H7 (cell line): ENCODE results near the gene IARS1. TPM values are rescaled to one million over a fixed set of nuclear protein-coding genes. Genes with fewer than 3 reads are reported as not detected.

ENCODE experiments used
- DNase-seq: peaks from one replicate; pipeline ENCODE4 v3.0.0; 2012
- H3K27me3 ChIP-seq: 2 replicates; pipeline ENCODE4 v1.6.0; 2011; ENCODE audit warnings: mild to moderate bottlenecking, low read length; ENCODE audit not compliant: control insufficient read depth, insufficient read depth
- H3K36me3 ChIP-seq: replicated peaks from 2 replicates; pipeline ENCODE4 v1.5.1; 2011; ENCODE audit warnings: low read length; ENCODE audit not compliant: control insufficient read depth, insufficient read depth
- H3K4me3 ChIP-seq: 2 replicates; pipeline ENCODE4 v1.5.1; 2011; ENCODE audit warnings: low read depth, mild to moderate bottlenecking, control low read depth, low read length, moderate library complexity; ENCODE audit not compliant: insufficient read depth
- total RNA-seq: library from RNA; depleted of rRNA; stranded (reverse); fragments of >200 nt; shearing (Covaris generic); gene quantifications from 2 replicates; pipeline ENCODE4 v1.2.3, GENCODE V29; 2014; rRNA removed

The IARS1 gene
- total RNA-seq, 1 experiment from 2014 or later, result 369 TPM

- Histone ChIP-seq H3K36me3 (peaks cover 77% of the 10 kb centered on the region), H3K27me3 (no peaks in the 10 kb centered on the region), H3K4me3 (no peak overlapping the region)
- DNase-seq, result no peak
Measured at GRCh38 chr9:92245005-92245797, 48.3 kb downstream of the IARS1 start.

Other genes starting within 250 kb of the IARS1 start
- 63.6 and 81.3 TPM in 2 replicates for gene SPTLC1, start 178.3 kb downstream of the IARS1 start, total RNA-seq
- gene NOL8, start 31.7 kb upstream of the IARS1 start, total RNA-seq, result 7.9 and 11.9 TPM in 2 replicates
- 7.9 and 10.3 TPM in 2 replicates for gene CENPP, start 32.3 kb upstream of the IARS1 start, total RNA-seq
- gene OGN, start 110.9 kb upstream of the IARS1 start, total RNA-seq, result not detected in 2 replicates
- gene OMD, start 130.8 kb upstream of the IARS1 start, total RNA-seq, result not detected in 2 replicates
- not detected in 2 replicates for gene ASPN, start 188.8 kb upstream of the IARS1 start, total RNA-seq
- gene ECM2, start 242.3 kb upstream of the IARS1 start, total RNA-seq, result not detected in 2 replicates